Glomerular endothelial cell (primary cell): ENCODE measurements around the gene GLIS1. TPM values are rescaled to one million over a fixed set of nuclear protein-coding genes. Genes with fewer than 3 reads are reported as not detected.
A peak's percentile ranks its signal among the peaks of the same experiment; 100 is the strongest.

Experiments used
- DNase-seq: peaks from one replicate; pipeline ENCODE4 v3.0.0-alpha.2; 2011; ENCODE audit warnings: low read depth, low spot score; ENCODE audit errors: extremely low read depth
- total RNA-seq: library from RNA; depleted of rRNA; stranded (reverse); fragments of >200 nt; gene quantifications from 2 replicates; pipeline ENCODE4 v1.2.3, GENCODE V29; 2015

The GLIS1 gene
- total RNA-seq, 1 donor from 2014 or later: 1.6 TPM

GRCh38 chr1:53696051-53696450 is 42.9 kb downstream of the GLIS1 start:
- no peak for DNase-seq

GRCh38 chr1:53695116-53695515 is 43.8 kb downstream of the GLIS1 start:
- no peak for DNase-seq

DNA sequence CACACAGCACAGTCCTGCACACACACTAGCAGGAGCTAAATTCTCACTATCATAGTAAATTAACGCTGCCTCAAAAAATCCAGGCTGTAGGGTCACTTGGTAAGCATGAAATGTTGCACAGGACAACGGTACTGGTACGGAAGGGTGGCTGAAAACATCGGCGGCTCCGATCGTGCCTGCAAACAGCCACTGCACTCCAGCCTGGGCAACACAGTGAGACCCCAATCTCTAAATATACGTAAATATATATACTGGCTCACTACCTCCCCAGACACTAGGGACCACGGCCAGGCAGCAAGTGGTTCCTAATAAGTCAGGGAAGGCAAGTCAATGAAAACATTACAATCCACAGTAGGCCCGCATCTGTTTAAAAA is 44.3 kb downstream of the GLIS1 start:
- DNase-seq: no peak

GRCh38 chr1:53693773-53694717 is 44.9 kb downstream of the GLIS1 start:
- DNase-seq: no peak

DNA sequence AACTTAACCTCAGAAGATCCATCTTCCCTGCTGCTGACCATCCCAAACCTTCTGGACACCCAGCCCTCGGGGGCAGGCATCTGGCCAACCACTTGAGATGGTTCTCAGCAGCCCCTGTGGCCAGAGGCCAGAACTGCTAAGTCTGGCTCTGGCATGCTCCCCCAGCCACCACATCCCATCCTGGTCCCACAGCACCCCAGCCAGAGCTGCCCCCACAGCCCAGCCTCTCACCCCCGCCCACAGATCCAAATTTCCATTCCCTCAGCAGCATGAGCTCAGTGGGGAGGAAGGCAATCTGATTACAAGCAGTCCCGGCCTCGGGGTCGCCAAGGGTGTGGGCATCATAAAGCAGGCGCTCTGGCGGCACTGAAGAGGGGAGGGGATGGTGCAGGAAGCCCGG is 45.6 kb downstream of the GLIS1 start:
- DNase-seq: no peak

DNA sequence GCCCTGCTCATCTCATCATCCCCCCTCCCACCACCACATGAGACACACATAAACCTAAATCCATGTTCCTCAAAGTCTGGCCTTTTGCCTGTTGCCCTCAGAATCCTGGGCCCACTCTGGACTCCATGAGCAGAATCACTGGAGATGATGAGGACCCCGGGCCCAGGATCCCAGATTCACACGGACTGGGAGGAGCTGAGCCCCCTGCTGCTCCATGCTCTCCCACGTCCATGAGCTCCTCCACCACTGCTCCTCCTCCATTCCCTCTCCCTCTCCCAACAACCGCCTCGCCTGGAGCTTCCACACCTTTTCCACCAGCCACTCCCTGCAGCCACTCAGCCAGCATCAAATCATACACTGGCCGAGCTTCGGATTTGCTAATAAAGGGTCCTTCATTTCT is 47.6 kb downstream of the GLIS1 start:
- DNase-seq: no peak

GRCh38 chr1:53690411-53690810 is 48.6 kb downstream of the GLIS1 start:
- DNase-seq: no peak

DNA sequence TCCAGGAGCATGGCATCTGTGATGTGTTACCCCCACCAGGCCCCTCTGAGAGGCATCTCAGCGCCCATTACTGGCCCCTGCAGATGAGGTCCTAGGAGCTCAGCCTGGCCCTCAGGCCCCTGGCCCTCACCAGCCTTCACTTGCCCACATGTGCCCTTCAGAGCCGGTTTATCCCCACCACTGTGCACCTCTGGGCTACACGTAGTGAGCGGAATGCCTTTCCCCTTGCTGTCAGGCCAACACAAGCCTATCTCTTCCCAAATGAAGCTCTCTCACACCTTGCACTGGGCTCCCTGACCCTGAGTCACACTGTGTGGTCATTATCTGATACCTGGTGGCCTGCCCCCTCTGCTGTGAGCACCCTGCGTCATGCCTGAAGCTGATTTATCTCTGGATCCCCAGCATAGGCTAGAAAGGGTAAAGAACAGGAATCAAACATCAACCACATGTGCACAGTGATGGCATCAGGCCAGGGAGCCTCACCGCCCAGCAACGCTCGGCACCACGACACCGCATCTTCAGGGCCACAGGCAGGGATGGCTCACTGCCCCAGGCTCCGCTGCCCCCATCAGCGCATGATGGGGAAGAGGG is 49.1 kb downstream of the GLIS1 start:
- no peak for DNase-seq

GRCh38 chr1:53689223-53689622 is 49.7 kb downstream of the GLIS1 start:
- no peak for DNase-seq

GRCh38 chr1:53688381-53689102 is 50.4 kb downstream of the GLIS1 start:
- DNase-seq: no peak

GRCh38 chr1:53687901-53688300 is 51.1 kb downstream of the GLIS1 start:
- DNase-seq: no peak

DNA sequence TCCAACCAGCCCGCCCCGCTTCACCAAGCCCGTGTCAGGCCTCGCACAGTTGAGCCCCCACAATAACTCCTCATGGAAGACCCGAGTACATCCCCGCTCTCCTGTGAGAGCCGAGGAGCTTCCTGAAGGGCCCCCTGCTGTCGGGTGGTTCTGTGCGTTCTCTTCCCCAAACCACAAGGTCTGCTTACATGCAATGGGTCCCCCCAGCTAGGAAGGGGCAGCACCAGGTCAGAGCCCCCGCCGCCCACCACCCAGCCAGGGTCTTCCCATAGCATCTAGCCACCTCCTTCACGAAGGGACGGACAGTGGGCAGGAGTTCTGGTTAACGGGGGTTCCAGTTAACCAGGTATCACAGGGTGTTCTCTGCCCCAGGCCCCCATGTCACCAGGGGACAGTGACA is 51.5 kb downstream of the GLIS1 start:
- DNase-seq: no peak

- no peak for DNase-seq
Observed at GRCh38 chr1:53686965-53687267, 52.0 kb downstream of the GLIS1 start.

DNA sequence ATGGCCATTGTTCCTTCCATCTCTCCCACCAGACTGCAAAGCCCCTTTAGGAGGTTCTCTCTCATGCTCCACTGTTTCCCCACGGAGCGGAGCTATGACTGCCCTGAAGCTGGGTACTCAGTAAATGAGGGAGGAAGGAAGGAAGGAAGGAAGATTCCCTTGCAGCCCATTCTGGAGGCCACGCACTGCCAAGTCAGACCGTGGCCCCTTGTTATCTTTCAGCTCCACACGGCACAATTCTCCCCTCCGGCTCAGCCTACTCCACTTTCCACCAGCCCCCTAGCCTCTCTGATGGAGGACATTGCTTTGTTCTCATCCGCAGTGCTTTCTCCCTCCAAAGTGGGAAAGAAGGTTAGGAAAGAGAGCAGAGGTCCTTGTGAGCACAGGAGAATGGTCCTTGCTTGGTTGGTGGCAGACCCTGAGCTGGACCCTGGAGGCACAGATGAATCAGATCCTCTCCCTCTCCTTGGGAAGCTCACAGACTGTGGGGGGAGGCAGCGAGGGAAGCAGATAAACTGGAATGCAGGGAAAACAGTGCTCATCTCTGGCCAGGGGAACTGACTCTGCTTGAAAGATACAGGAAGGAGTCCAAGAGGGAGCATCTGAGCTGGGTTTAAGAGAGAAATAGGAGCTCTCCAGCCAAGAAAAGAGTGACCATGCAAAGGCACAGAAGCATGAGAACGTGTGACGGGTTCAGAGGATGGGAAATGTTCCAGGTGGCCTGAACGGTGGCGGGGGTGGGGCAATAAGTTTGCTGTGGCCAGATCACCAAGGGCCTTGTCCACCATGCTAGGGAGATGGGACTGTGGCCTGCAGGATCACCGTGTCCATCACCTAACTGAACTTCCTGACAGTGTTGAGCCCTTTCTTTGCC is 52.6 kb downstream of the GLIS1 start:
- DNase-seq: no peak

DNA sequence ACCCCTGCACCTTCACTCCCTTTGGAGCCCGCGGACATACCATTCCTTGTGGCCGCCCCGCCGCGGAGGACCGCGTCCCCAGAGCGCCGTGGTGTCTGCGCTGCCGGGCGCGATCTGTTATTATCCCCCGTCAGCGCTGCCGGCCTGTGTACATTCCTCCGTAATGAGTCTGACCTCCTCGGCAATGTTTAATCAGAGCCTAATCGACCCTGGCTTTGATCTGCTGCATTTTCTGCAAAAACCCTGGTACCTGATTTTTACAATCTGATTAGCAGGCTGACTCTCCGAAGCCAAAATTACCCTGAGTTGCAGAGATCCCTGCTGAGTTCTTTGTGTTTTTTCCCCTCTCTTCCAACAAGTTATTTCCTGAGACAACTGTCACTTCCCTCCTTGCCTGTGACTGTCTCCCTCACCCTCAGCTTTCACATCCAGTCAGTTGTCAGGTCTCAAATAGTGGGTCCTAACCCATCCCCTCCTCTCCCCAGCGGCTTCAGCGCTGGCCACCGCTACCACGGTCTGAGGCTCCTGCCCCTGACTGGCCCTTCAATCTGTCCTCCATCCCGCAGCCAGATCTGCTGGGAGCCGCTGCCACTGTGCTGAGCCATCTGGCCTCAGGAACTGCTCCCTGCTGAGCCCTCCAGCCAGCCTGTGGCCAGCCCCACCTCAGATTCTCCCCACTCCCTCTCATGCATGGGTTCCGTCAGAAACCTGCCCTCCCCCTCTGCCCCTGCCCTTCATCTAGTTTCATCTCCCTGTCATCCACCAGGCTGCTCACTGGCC is 53.5 kb downstream of the GLIS1 start:
- no peak for DNase-seq

DNA sequence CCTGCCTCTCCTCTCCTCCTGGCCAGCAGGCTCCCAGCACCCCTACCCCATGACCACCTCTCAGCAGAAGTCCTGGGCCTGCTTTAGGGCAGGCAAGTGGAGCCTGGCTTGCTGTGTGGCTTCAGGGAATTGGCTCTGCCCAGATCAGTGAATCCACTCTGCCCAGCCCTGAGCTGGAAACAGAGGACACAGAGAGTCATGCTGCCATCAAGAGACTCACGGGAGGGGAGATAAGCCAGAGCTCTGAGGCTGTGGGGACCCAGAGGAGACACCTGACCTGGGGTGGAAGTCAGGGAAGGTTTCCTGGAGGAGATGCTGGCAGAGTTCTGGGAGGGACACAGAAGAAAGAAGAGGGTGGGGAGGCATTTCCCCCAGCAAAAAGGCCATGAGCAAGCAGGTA is 54.2 kb downstream of the GLIS1 start:
- DNase-seq: no peak

GRCh38 chr1:53683986-53684740 is 54.8 kb downstream of the GLIS1 start:
- no peak for DNase-seq

- no peak for DNase-seq
Observed at GRCh38 chr1:53682881-53683280, 56.1 kb downstream of the GLIS1 start.

DNA sequence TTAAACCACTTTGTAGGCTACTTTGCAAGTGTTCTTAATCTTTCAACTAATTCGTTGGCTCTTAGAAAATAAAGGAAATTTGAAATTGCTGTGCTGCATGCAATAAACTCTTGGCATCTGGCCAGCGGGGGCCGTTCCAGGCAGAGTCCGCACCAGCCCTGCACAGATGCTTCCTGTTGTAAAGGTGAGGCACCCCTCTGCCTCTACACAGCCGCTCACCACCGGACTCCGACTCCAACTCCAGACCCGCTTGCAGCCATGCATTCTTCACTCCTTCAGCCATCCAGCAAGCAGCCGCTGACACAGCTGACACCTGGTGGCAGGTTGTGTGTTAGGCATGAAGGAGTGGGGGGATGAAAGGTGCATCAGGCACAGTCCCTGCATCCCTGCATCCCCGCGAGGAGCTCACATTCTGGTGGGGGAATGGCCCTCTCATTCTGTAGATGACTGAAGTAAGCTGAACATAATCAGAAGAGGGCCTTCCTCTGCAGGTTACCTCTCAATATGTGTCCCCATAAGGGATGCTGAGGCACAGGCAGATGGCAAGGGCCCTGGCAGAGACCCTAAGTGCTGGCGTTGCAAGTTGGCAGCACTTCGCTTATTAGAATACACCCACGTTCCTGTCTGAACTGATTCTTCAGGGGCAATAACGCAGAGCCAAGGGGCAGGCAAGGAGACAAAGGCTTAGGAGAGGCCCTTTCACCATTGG is 56.8 kb downstream of the GLIS1 start:
- peak; percentile 3 for DNase-seq
